Testis (tissue), 3 donors: ENCODE results near the gene CD300C. TPM values are rescaled to one million over a fixed set of nuclear protein-coding genes. Genes with fewer than 3 reads are reported as not detected.

Experiments
- DNase-seq: peaks from one replicate; pipeline ENCODE4 v3.0.0-alpha.2; 2019
- H3K27ac ChIP-seq, 2 donors: fragments of 200-600 bp; sonication (generic); one replicate each; pipeline ENCODE4 v1.5.1; 2019
- H3K27me3 ChIP-seq: fragments of 200-600 bp; sonication (generic); one replicate; pipeline ENCODE4 v1.5.1; 2019
- H3K36me3 ChIP-seq: fragments of 200-600 bp; sonication (generic); one replicate; pipeline ENCODE4 v1.5.1; 2017; ENCODE audit warnings: low read depth; ENCODE audit errors: missing control alignments
- H3K4me1 ChIP-seq: fragments of 200-600 bp; sonication (generic); one replicate; pipeline ENCODE4 v1.5.1; 2019
- H3K4me3 ChIP-seq, 2 donors: fragments of 200-600 bp; sonication (generic); one replicate each; pipeline ENCODE4 v1.5.1; 2017 to 2019
- H3K9me3 ChIP-seq: fragments of 200-600 bp; sonication (generic); one replicate; pipeline ENCODE4 v1.5.1; 2017
- CTCF ChIP-seq, 3 experiments: fragments of 450-650 bp in 2 of 3; fragments of 200-600 bp in 1 of 3; sonication (generic) in 1 of 3; IDR thresholded peaks; one replicate each; pipeline ENCODE4 v1.5.1; 2016 to 2019; ENCODE audit warnings: antibody characterized with exemption in 3 of 3, mild to moderate bottlenecking in 2 of 3, moderate library complexity in 1 of 3
- POLR2A ChIP-seq: fragments of 450-650 bp; IDR thresholded peaks from one replicate; pipeline ENCODE4 v1.6.1; 2017; ENCODE audit warnings: antibody characterized with exemption, mild to moderate bottlenecking, moderate library complexity
- WGBS, 2 donors: methylation state at CpG; one replicate each; pipeline ENCODE4 v1.1.5; 2018; 5-methylcytosine and 5-hydroxymethylcytosine counted together
- intact Hi-C: fragments of 100-400 bp; cut with DNase I; formaldehyde crosslinking; loops from one replicate; pipeline ENCODE4 v1.15.1; 2023; ENCODE audit warnings: low total_unique reads
- polyA plus RNA-seq: library from polyadenylated mRNA; stranded (reverse); fragments of 350-450 nt; fragmentation: Illumina TruSeq; extraction: RNeasy Lipid Tissue Mini Kit (QIAGEN cat#74804); gene quantifications from one replicate; pipeline ENCODE4 v1.2.3, GENCODE V29; 2014; ENCODE audit warnings: low read depth, low replicate concordance; ENCODE audit not compliant: insufficient read depth
- total RNA-seq, 2 donors: library from RNA; depleted of rRNA; stranded (reverse); fragments of >200 nt; gene quantifications; one replicate each; pipeline ENCODE4 v1.2.3, GENCODE V29; 2016

Gene CD300C
- total and polyA plus RNA-seq, 3 donors from 2014 or later: 0.34 to 0.81 (median 0.39) TPM

DNA sequence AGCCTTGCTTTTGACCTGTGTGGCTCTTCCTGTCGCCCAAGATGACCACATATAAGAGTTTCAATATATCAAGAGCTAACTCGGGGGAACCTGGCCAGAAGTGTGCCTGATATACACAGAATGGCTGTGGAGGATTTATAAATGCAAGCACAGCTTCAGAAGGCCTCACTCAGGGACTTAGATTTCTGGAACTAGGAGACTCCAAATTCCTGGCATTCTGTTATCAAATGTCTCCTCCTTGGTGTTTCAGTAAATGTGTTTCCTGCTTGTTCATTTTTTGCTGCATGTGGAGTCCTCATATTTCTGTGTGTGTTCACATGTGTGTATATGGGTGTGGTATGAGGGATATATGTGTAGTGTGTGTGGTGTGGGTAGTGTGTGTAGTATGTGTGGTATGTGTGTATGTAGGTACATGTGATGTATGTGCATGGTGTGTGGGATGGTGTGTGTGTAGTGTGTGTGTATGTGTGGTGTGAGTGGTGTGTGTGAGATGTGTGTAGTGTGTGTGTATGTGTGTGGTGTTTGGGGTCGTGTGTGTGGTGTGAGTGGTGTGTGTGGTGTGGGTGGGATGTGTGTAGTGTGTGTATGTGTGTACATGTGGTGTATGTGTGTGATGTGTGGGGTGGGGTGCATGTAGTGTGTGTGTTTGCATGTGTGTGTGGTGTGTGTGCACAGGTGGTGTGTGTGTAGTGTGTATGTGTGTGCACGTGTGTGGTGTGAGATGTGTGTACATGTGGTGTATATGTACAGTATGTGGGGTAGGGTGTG is 22.4 kb upstream of the CD300C start:
- 79% methylated on average over 4 of the region's 4 CpGs for WGBS, 2 donors
- TF ChIP-seq POLR2A (no peak), CTCF (IDR thresholded peaks at IDR 0.05) (no peak)
- no peak overlapping the region for H3K27ac ChIP-seq
- no peak for DNase-seq
- intact Hi-C loops: no loop called here
- no peaks in the 10 kb centered on the region for H3K27me3 ChIP-seq
- no peaks in the 10 kb centered on the region for H3K9me3 ChIP-seq
- no peaks in the 10 kb centered on the region for H3K4me1 ChIP-seq
- H3K36me3 ChIP-seq: no peaks in the 10 kb centered on the region
- H3K4me3 ChIP-seq: no peak overlapping the region

- Histone ChIP-seq H3K4me3 (no peak within 1 kb of the TSS), H3K4me1 (no peaks in the 10 kb centered on the region), H3K9me3 (no peaks in the 10 kb centered on the region), H3K36me3 (no peaks in the 10 kb centered on the region), H3K27me3 (no peaks in the 10 kb centered on the region), H3K27ac (no peak within 1 kb of the TSS)
- 80 to 90% methylated on average over 2 of the region's 2 CpGs for whole genome bisulfite sequencing, 2 donors
- no peak for TF ChIP-seq POLR2A
- no peak for TF ChIP-seq CTCF (IDR thresholded peaks at IDR 0.05)
- DNase-seq: no peak
- intact Hi-C loops: no loop called here
Measured at GRCh38 chr17:74567397-74567796, 21.5 kb upstream of the CD300C start, which contains the start of gene CD300H. CD300H (minus strand) TSS chr17:74567509.

DNA sequence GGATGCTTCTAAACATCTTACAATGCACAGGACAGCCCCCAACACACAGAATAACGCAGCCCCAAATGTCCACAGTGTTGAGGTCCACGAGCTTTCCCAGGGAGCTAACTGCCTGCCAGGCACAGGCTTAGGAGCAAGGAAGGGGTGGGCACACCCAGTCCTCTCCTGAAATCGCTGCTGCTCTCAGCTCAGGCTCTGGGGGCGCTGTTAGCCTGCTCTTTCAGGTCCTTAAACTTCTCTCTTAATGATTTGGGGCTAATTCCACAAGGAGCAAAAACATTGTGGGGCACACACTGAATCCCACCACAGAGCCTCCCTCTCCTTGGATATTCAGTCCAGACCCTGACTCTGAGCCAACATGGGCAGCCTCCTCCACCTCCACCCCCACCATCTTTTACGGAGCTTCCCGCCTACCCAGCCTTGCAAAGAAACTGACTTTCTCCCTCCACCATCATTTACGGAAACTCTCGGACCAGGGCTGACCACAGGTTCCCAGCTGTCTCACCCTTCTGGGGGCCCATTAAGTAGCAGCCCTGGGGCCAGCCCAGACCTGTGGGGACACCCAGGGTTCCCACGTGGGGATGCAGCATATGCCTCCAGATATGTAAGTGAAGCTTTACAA is 20.3 kb upstream of the CD300C start:
- H3K9me3 ChIP-seq: no peaks in the 10 kb centered on the region
- TF ChIP-seq CTCF (IDR thresholded peaks at IDR 0.05) (peak in 1 of 3 experiments; percentile 29), POLR2A (no peak)
- no peaks in the 10 kb centered on the region for H3K27me3 ChIP-seq
- WGBS, 2 donors: 39 to 42% methylated on average over 9 of the region's 9 CpGs
- no peak overlapping the region for H3K27ac ChIP-seq
- H3K36me3 ChIP-seq: no peaks in the 10 kb centered on the region
- DNase-seq: peak; percentile 26
- no peaks in the 10 kb centered on the region for H3K4me1 ChIP-seq
- intact Hi-C loops: no loop called here
- H3K4me3 ChIP-seq: no peak overlapping the region

DNA sequence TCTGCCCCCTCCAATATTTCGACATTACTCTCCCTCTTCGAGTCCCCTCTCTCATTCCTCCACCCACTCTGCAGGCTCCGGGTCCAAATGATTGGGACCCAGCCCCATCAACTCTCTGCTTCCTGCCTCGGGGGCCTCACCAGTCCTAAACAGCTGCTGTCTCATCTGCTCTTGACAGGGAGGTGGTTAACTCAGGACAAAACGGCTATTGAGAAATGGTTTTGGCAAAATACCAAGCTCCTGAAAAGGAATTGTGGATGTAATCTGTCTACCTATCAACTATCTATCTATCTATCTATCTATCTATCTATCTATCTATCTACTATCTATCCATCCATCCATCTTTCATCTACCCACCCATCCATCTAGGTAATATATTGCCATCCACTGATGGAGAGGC is 19.2 kb upstream of the CD300C start:
- H3K27ac ChIP-seq: no peak overlapping the region
- no peaks in the 10 kb centered on the region for H3K9me3 ChIP-seq
- TF ChIP-seq POLR2A (no peak), CTCF (IDR thresholded peaks at IDR 0.05) (no peak)
- no peak for DNase-seq
- no peaks in the 10 kb centered on the region for H3K4me1 ChIP-seq
- no peaks in the 10 kb centered on the region for H3K27me3 ChIP-seq
- H3K36me3 ChIP-seq: no peaks in the 10 kb centered on the region
- 63 to 73% methylated on average over 5 of the region's 5 CpGs for WGBS, 2 donors
- intact Hi-C loops: no loop called here
- H3K4me3 ChIP-seq: no peak overlapping the region
